Bone marrow (tissue), 2 donors: ENCODE measurements around the gene FAM181B.
A peak's percentile ranks its signal among the peaks of the same experiment; 100 is the strongest.

ENCODE experiments used
- DNase-seq, 2 donors: peaks; one replicate each; lab custom pipeline; 2025; lab: John Stamatoyannopoulos, UW

The FAM181B gene

GRCh38 chr11:82682003-82682751 lies 51.5 kb downstream of the FAM181B start:
- DNase-seq = peak in 1 of 2 donors; percentile 14

GRCh38 chr11:82680252-82680651 lies 53.4 kb downstream of the FAM181B start:
- DNase-seq = no peak
